ENCODE results near the gene ZNF296.

The ZNF296 gene

GRCh38 chr19:45079063-45079910 is 3.0 kb upstream of the ZNF296 start, which contains the start of gene GEMIN7:
Gene GEMIN7 (plus strand): TSS chr19:45079260. CDS start chr19:45090115, 10,855 bp downstream.
- DNase-seq: peak; percentile 81

GRCh38 chr19:45078390-45079062 is 2.2 kb upstream of the ZNF296 start:
- DNase-seq: no peak

GRCh38 chr19:45076851-45077730 is 813 bp upstream of the ZNF296 start:
- DNase-seq: peak; percentile 33

GRCh38 chr19:45075301-45076028 is 813 bp downstream of the ZNF296 start:
- peak; percentile 45 for DNase-seq

- DNase-seq: no peak
These were observed 1.5 kb downstream of the ZNF296 start for GRCh38 chr19:45074744-45075300.

GRCh38 chr19:45071969-45072790 is 4.1 kb downstream of the ZNF296 start:
- DNase-seq: no peak

- DNase-seq: no peak
These were observed 4.7 kb downstream of the ZNF296 start for GRCh38 chr19:45071545-45071938.

GRCh38 chr19:45070861-45071544 is 5.3 kb downstream of the ZNF296 start:
- no peak for DNase-seq

GRCh38 chr19:45070214-45070613 is 6.1 kb downstream of the ZNF296 start:
- no peak for DNase-seq

GRCh38 chr19:45069056-45069455 is 7.2 kb downstream of the ZNF296 start:
- no peak for DNase-seq

- no peak for DNase-seq
These were observed 8.2 kb downstream of the ZNF296 start for GRCh38 chr19:45068041-45068440.

- DNase-seq: no peak
These were observed 9.2 kb downstream of the ZNF296 start for GRCh38 chr19:45066921-45067661.

GRCh38 chr19:45063851-45064801 is 12.2 kb downstream of the ZNF296 start:
- DNase-seq: no peak

GRCh38 chr19:45061965-45062364 is 14.3 kb downstream of the ZNF296 start:
- DNase-seq: no peak

- DNase-seq: peak; percentile 87
These were observed 16.9 kb downstream of the ZNF296 start for GRCh38 chr19:45059258-45059965.

- DNase-seq: no peak
These were observed 17.6 kb downstream of the ZNF296 start for GRCh38 chr19:45058622-45059159.

GRCh38 chr19:45057444-45057843 is 18.8 kb downstream of the ZNF296 start:
- DNase-seq: no peak

GRCh38 chr19:45056831-45057230 is 19.4 kb downstream of the ZNF296 start:
- DNase-seq: no peak
